GM12878 (cell line): ENCODE results near the gene RAMP2. TPM values are rescaled to one million over a fixed set of nuclear protein-coding genes. Genes with fewer than 3 reads are reported as not detected.

ENCODE experiments used
- ATAC-seq: fragments of 200-7000 bp; cut with Tn5 transposase; 3 replicates; pipeline ENCODE4 v1.9.1; 2020; ENCODE audit warnings: mild to moderate bottlenecking, moderate library complexity
- BruUV-seq: library from RNA; stranded (reverse); fragments of 400-500 nt; replicated peaks from 2 replicates; lab custom pipeline; 2021; lab: Mats Ljungman, UMichigan
- CTCF ChIA-PET: fragments of 300-600 bp; sonication (Branson Sonifier 250); formaldehyde crosslinking; extraction: SDS; loops from one replicate; lab custom pipeline; 2021; ENCODE audit warnings: inconsistent platforms; lab: Yijun Ruan, JAX
- POLR2A ChIA-PET: fragments of 350-600 bp; formaldehyde crosslinking; extraction: SDS; loops from one replicate; lab custom pipeline; 2021; ENCODE audit warnings: inconsistent platforms; lab: Charles Lee
- RAD21 ChIA-PET: fragments of 300-600 bp; sonication (Branson Sonifier 250); formaldehyde crosslinking; loops from one replicate; lab custom pipeline; 2023; ENCODE audit warnings: antibody characterized with exemption; ENCODE audit not compliant: unreplicated experiment; lab: Charles Lee
- SMC1A ChIA-PET: fragments of 300-600 bp; sonication (Branson Sonifier 250); formaldehyde crosslinking; loops from one replicate; lab custom pipeline; 2023; ENCODE audit not compliant: unreplicated experiment, uncharacterized antibody; lab: Charles Lee
- DNase-seq: peaks from one replicate; pipeline ENCODE4 v3.0.0-alpha.2; 2011; ENCODE audit warnings: low read depth, low spot score
- FAIRE-seq: peaks from 3 replicates; lab custom pipeline; 2011; peaks lifted over from hg19 to GRCh38; lab: Jason Lieb, UNC
- H2AFZ ChIP-seq: 2 replicates; pipeline ENCODE4 v1.6.0; 2011; ENCODE audit warnings: low read depth, low read length, control low read depth; ENCODE audit not compliant: control insufficient read depth
- H3K27ac ChIP-seq: 2 replicates; pipeline ENCODE4 v1.5.1; 2011; ENCODE audit warnings: control low read depth; ENCODE audit not compliant: control insufficient read depth, insufficient read depth
- H3K27me3 ChIP-seq, 2 experiments: replicated peaks in 1 of 2; 2 replicates each; pipeline versions ENCODE4 v1.6.0 to v1.6.1; 2011; ENCODE audit warnings: low read length in 1 of 2; ENCODE audit not compliant: control insufficient read depth in 2 of 2, insufficient read depth in 2 of 2
- H3K36me3 ChIP-seq, 2 experiments: 2 replicates each; pipeline ENCODE4 v1.5.1; 2011; ENCODE audit warnings: low read length in 1 of 2; ENCODE audit not compliant: control insufficient read depth in 2 of 2, insufficient read depth in 2 of 2
- H3K4me1 ChIP-seq: 2 replicates; pipeline ENCODE4 v1.6.1; 2011; ENCODE audit warnings: mild to moderate bottlenecking, low read length, moderate library complexity, mixed read lengths; ENCODE audit not compliant: control insufficient read depth, insufficient read depth
- H3K4me2 ChIP-seq: 2 replicates; pipeline ENCODE4 v1.6.0; 2011; ENCODE audit warnings: control low read depth; ENCODE audit not compliant: control insufficient read depth, insufficient read depth
- H3K4me3 ChIP-seq: fragments of 200-600 bp; sonication (generic); 2 replicates; pipeline ENCODE4 v1.5.1; 2016
- H3K79me2 ChIP-seq: 2 replicates; pipeline ENCODE4 v1.6.0; 2011; ENCODE audit warnings: low read length; ENCODE audit not compliant: control insufficient read depth, insufficient read depth
- H3K9ac ChIP-seq: 2 replicates; pipeline ENCODE4 v1.8.0; 2011; ENCODE audit warnings: low read length, control low read depth, mixed read lengths; ENCODE audit not compliant: control insufficient read depth, insufficient read depth
- H3K9me3 ChIP-seq: replicated peaks from 3 replicates; pipeline ENCODE4 v1.5.1; 2011; ENCODE audit warnings: mild to moderate bottlenecking, low read length; ENCODE audit not compliant: control insufficient read depth, insufficient read depth
- H4K20me1 ChIP-seq: 2 replicates; pipeline ENCODE4 v1.6.0; 2011; ENCODE audit not compliant: control insufficient read depth, insufficient read depth
- BHLHE40 ChIP-seq, 2 experiments: fragments of 450-650 bp in 1 of 2; IDR thresholded peaks; 2 replicates each; pipeline ENCODE4 v1.6.1; 2011 to 2017; ENCODE audit warnings: low read depth in 2 of 2, borderline replicate concordance in 1 of 2, improper control_type of control experiment in 1 of 2, low read length in 1 of 2, mild to moderate bottlenecking in 1 of 2
- CEBPB ChIP-seq, 2 experiments: fragments of 150-350 bp in 1 of 2; IDR thresholded peaks; 2 replicates each; pipeline ENCODE4 v1.6.1; 2012 to 2014; ENCODE audit warnings: low read depth in 2 of 2, low read length in 2 of 2, borderline replicate concordance in 1 of 2, inconsistent platforms in 1 of 2
- CEBPZ ChIP-seq: fragments of 150-350 bp; IDR thresholded peaks from 2 replicates; pipeline ENCODE4 v1.6.1; 2016; ENCODE audit warnings: low read depth, low read length
- CREB1 ChIP-seq: IDR thresholded peaks from 2 replicates; pipeline ENCODE4 v1.6.1; 2012; ENCODE audit warnings: low read depth, mild to moderate bottlenecking, inconsistent platforms
- CREM ChIP-seq: IDR thresholded peaks from 2 replicates; pipeline ENCODE4 v1.6.1; 2014; ENCODE audit warnings: antibody characterized with exemption, low read depth
- DPF2 ChIP-seq: fragments of 450-650 bp; IDR thresholded peaks from 2 replicates; pipeline ENCODE4 v1.6.1; 2017; ENCODE audit warnings: mild to moderate bottlenecking
- E2F8 ChIP-seq: fragments of 450-650 bp; IDR thresholded peaks from 2 replicates; pipeline ENCODE4 v1.6.1; 2018; ENCODE audit warnings: mild to moderate bottlenecking, low read depth, moderate library complexity; ENCODE audit not compliant: partially characterized antibody
- GABPA ChIP-seq: IDR thresholded peaks from 2 replicates; pipeline ENCODE4 v1.6.1; 2014; ENCODE audit warnings: antibody characterized with exemption, low read depth, mild to moderate bottlenecking, inconsistent platforms
- KLF5 ChIP-seq: fragments of 450-650 bp; IDR thresholded peaks from 2 replicates; pipeline ENCODE4 v1.6.1; 2014; ENCODE audit warnings: mild to moderate bottlenecking; ENCODE audit not compliant: partially characterized antibody
- PAX5 ChIP-seq: IDR thresholded peaks from 2 replicates; pipeline ENCODE4 v1.6.1; 2011; ENCODE audit warnings: low read depth, low read length, borderline replicate concordance
- PKNOX1 ChIP-seq: fragments of 450-650 bp; IDR thresholded peaks from 2 replicates; pipeline ENCODE4 v1.6.1; 2016; ENCODE audit warnings: mild to moderate bottlenecking
- SIN3A ChIP-seq: IDR thresholded peaks from 2 replicates; pipeline ENCODE4 v1.6.1; 2012; ENCODE audit warnings: low read depth, low read length, improper control_type of control experiment
- SRF ChIP-seq, 2 experiments: IDR thresholded peaks; 2 replicates each; pipeline ENCODE4 v1.6.1; 2011; ENCODE audit warnings: low read depth in 2 of 2, low read length in 2 of 2, mild to moderate bottlenecking in 1 of 2, moderate library complexity in 1 of 2
- ZNF622 ChIP-seq: fragments of 450-650 bp; IDR thresholded peaks from 2 replicates; pipeline ENCODE4 v1.6.1; 2017; ENCODE audit warnings: mild to moderate bottlenecking, inconsistent platforms
- WGBS: methylation state at CpG from one replicate; pipeline ENCODE4 v1.1.6; 2016; ENCODE audit warnings: low lambda C conversion rate; ENCODE audit not compliant: insufficient replicate concordance, insufficient coverage; ENCODE audit errors: missing lambda C conversion rate; 5-methylcytosine and 5-hydroxymethylcytosine counted together
- in situ Hi-C: fragments of 300-500 bp; cut with MboI; formaldehyde crosslinking; loops from 9 replicates; pipeline ENCODE4 v1.14.3; 2018; ENCODE audit warnings: mixed read lengths
- intact Hi-C: fragments of 100-400 bp; cut with micrococcal nuclease; formaldehyde crosslinking; loops from one replicate; pipeline ENCODE4 v1.14.2; 2022; ENCODE audit not compliant: unreplicated experiment
- polyA plus RNA-seq, 11 experiments: library from polyadenylated mRNA; depleted of rRNA in 4 of 11; unstranded in 6 of 11; stranded (reverse) in 5 of 11; fragments of >200 nt; fragmentation: Nextera tagmentation in 4 of 11; fragmentation: Illumina TruSeq in 1 of 11; extraction: Ambion mirVana in 4 of 11; extraction: Trizol in 1 of 11; gene quantifications; 1 replicate in 1 of 11; 2 replicates in 10 of 11; pipeline versions ENCODE4 v1.2.1 to v1.2.3, GENCODE V29; 2011 to 2016; ENCODE audit warnings: inconsistent platforms in 2 of 11, missing spikeins in 2 of 11, low read depth in 1 of 11
- total RNA-seq, 4 experiments: library from RNA; depleted of rRNA in 3 of 4; stranded (reverse); fragments of >200 nt in 3 of 4; fragmentation: Illumina TruSeq in 1 of 4; extraction: Trizol in 1 of 4; gene quantifications; 2 replicates each; pipeline versions ENCODE4 v1.2.1 to v1.2.3, GENCODE V29; 2013 to 2021

RAMP2 gene
- total and polyA plus RNA-seq, 10 of the 15 experiments (the other 5 are each of a cell fraction or from before 2014, with no cell fraction given) = 0.14 to 0.32 (median 0.21) TPM; not detected in 4

GRCh38 chr17:42783062-42783790 lies 22.2 kb downstream of the RAMP2 start (continued):
- TF ChIP-seq SRF (IDR thresholded peaks at IDR 0.05; ENCODE audit: low read depth in 2 of 2, low read length in 2 of 2) = no peak

- ChIA-PET SMC1A (no interaction called here), RAD21 (no interaction called here), CTCF (no interaction called here), POLR2A (interaction anchor here (0.5 kb wide), 1 partner anchor 349 kb away, joined by 3 read pairs; no protein-coding TSS in a partner anchor)
- no peak for ATAC-seq
- Histone ChIP-seq H3K4me1 (no peaks in the 10 kb centered on the region), H3K9me3 (no peaks in the 10 kb centered on the region; the same call in 2 of the 3 replicates), H3K79me2 (no peaks in the 10 kb centered on the region), H4K20me1 (no peaks in the 10 kb centered on the region; the same call in 1 of the 2 replicates), H3K27ac (no peak overlapping the region), H3K4me3 (no peak overlapping the region), H3K36me3 (peaks cover 0 to 5% of the 10 kb centered on the region in 2 experiments; a peak in 2 of 4 replicates), H3K27me3 (peaks cover 7 to 21% of the 10 kb centered on the region in 2 experiments), H3K4me2 (no peak overlapping the region), H2AFZ (no peak overlapping the region), H3K9ac (no peak overlapping the region)
- intact Hi-C loops = no loop called here
- BruUV-seq = no TSS peak
- in situ Hi-C loops = no loop called here
- no peak for DNase-seq
- FAIRE-seq = no peak
- 46% methylated on average over 21 of the region's 22 CpGs for WGBS
- no peak for TF ChIP-seq SRF (IDR thresholded peaks at IDR 0.05; ENCODE audit: low read depth in 2 of 2, low read length in 2 of 2)
- no peak for TF ChIP-seq PAX5
- no peak for TF ChIP-seq CEBPB (IDR thresholded peaks at IDR 0.05; ENCODE audit: borderline replicate concordance in 1 of 2, low read depth in 2 of 2, low read length in 2 of 2)
- TF ChIP-seq PKNOX1 = no peak
- TF ChIP-seq CREM = no peak
- TF ChIP-seq ZNF622 = no peak
- no peak for TF ChIP-seq DPF2
- TF ChIP-seq CEBPZ = no peak
- no peak for TF ChIP-seq E2F8
- no peak for TF ChIP-seq KLF5
- TF ChIP-seq CREB1 = no peak
- TF ChIP-seq SIN3A = no peak
- no peak for TF ChIP-seq GABPA
- no peak for TF ChIP-seq BHLHE40 (IDR thresholded peaks at IDR 0.05; ENCODE audit: borderline replicate concordance in 1 of 2, low read depth in 2 of 2, low read length in 1 of 2)
Measured at GRCh38 chr17:42783791-42784138, 22.7 kb downstream of the RAMP2 start.
